Mesenteric fat pad (tissue), 1 donor: ENCODE measurements around the gene DCBLD1. TPM values are rescaled to one million over a fixed set of nuclear protein-coding genes. Genes with fewer than 3 reads are reported as not detected.

ENCODE experiments used
- DNase-seq: peaks from one replicate; pipeline ENCODE4 v3.0.0-alpha.2; 2020; ENCODE audit warnings: low spot score
- total RNA-seq: library from RNA; stranded (reverse); fragmentation: NEBNext Ultra II Directional; extraction: Animal tissue kit (Norgen Biotek cat#: 25700); gene quantifications from one replicate; pipeline ENCODE4 v1.2.1, GENCODE V29; 2021
- donor health status: DM: yes; HTN: yes; CAD: no.

DCBLD1 gene
- total RNA-seq, 1 donor from 2014 or later = 9.9 TPM

GRCh38 chr6:117525607-117526006, 43.1 kb downstream of the DCBLD1 start:
- no peak for DNase-seq

GRCh38 chr6:117530467-117531242, 48.2 kb downstream of the DCBLD1 start:
- DNase-seq = no peak

GRCh38 chr6:117531346-117531745, 48.9 kb downstream of the DCBLD1 start:
- DNase-seq = no peak

- no peak for DNase-seq
These were observed 49.6 kb downstream of the DCBLD1 start for GRCh38 chr6:117531809-117532725.

GRCh38 chr6:117533775-117534174, 51.3 kb downstream of the DCBLD1 start:
- DNase-seq = no peak

GRCh38 chr6:117534974-117535373, 52.5 kb downstream of the DCBLD1 start:
- DNase-seq = no peak

GRCh38 chr6:117536317-117536716, 53.8 kb downstream of the DCBLD1 start:
- DNase-seq = no peak

GRCh38 chr6:117538615-117539014, 56.1 kb downstream of the DCBLD1 start:
- DNase-seq = no peak

- no peak for DNase-seq
These were observed 58.2 kb downstream of the DCBLD1 start for GRCh38 chr6:117540670-117541069.

GRCh38 chr6:117542493-117542892, 60.0 kb downstream of the DCBLD1 start:
- DNase-seq = no peak

GRCh38 chr6:117544716-117545115, 62.2 kb downstream of the DCBLD1 start:
- no peak for DNase-seq

GRCh38 chr6:117545161-117545595, 62.7 kb downstream of the DCBLD1 start:
- no peak for DNase-seq

- DNase-seq = no peak
These were observed 64.2 kb downstream of the DCBLD1 start for GRCh38 chr6:117546674-117547073.

- DNase-seq = no peak
These were observed 65.5 kb downstream of the DCBLD1 start for GRCh38 chr6:117547688-117548621.

- DNase-seq = no peak
These were observed 66.4 kb downstream of the DCBLD1 start for GRCh38 chr6:117548797-117549301.

- DNase-seq = no peak
These were observed 67.1 kb downstream of the DCBLD1 start for GRCh38 chr6:117549611-117550010.

GRCh38 chr6:117550078-117550600, 67.7 kb downstream of the DCBLD1 start:
- no peak for DNase-seq

- no peak for DNase-seq
These were observed 68.3 kb downstream of the DCBLD1 start for GRCh38 chr6:117550618-117551242.

- DNase-seq = no peak
These were observed 70.1 kb downstream of the DCBLD1 start for GRCh38 chr6:117552618-117553017.

- DNase-seq = no peak
These were observed 70.7 kb downstream of the DCBLD1 start for GRCh38 chr6:117553142-117553541.
